Neural cell (in vitro differentiated cells): ENCODE measurements around the gene ARHGAP24. TPM values are rescaled to one million over a fixed set of nuclear protein-coding genes. Genes with fewer than 3 reads are reported as not detected.

Source experiments
- H2AFZ ChIP-seq: fragments of 200-600, 300-800 bp; sonication (generic), shearing (Covaris generic); 2 replicates; pipeline ENCODE4 v1.6.0; 2014; ENCODE audit warnings: low read depth, mild to moderate bottlenecking, antibody characterized with exemption, low read length, moderate library complexity
- H3F3A ChIP-seq: fragments of 200-600 bp; shearing (Covaris generic); 2 replicates; pipeline ENCODE4 v1.6.1; 2016; ENCODE audit warnings: mild to moderate bottlenecking, moderate library complexity, mixed read lengths, antibody characterized with exemption, low read length; ENCODE audit not compliant: insufficient read depth, poor library complexity, severe bottlenecking
- H3K27ac ChIP-seq: fragments of 200-600, 300-800 bp; sonication (generic), shearing (Covaris generic); 2 replicates; pipeline ENCODE4 v1.5.1; 2014; ENCODE audit warnings: mild to moderate bottlenecking, low read length, moderate library complexity
- H3K27me3 ChIP-seq: fragments of 300-800, 200-600 bp; sonication (generic), shearing (Covaris generic); 2 replicates; pipeline ENCODE4 v1.6.0; 2014; ENCODE audit warnings: mild to moderate bottlenecking, low read depth, low read length, moderate library complexity; ENCODE audit not compliant: insufficient read depth
- H3K36me3 ChIP-seq: fragments of 300-800, 200-600 bp; sonication (generic), shearing (Covaris generic); 2 replicates; pipeline ENCODE4 v1.5.1; 2014; ENCODE audit warnings: mild to moderate bottlenecking, antibody characterized with exemption, low read length, moderate library complexity; ENCODE audit not compliant: insufficient read depth
- H3K4me2 ChIP-seq: fragments of 300-800, 200-600 bp; sonication (generic), shearing (Covaris generic); 2 replicates; pipeline ENCODE4 v1.6.0; 2014; ENCODE audit warnings: mild to moderate bottlenecking, low read length
- H3K4me3 ChIP-seq: fragments of 300-800, 200-600 bp; sonication (generic), shearing (Covaris generic); 2 replicates; pipeline ENCODE4 v1.5.1; 2014; ENCODE audit warnings: mild to moderate bottlenecking, low read length, moderate library complexity
- H3K79me2 ChIP-seq: fragments of 200-600 bp; shearing (Covaris generic); replicated peaks from 2 replicates; pipeline ENCODE4 v1.6.0; 2014; ENCODE audit warnings: mild to moderate bottlenecking, low read length, moderate library complexity; ENCODE audit not compliant: insufficient read depth
- H3K9ac ChIP-seq: fragments of 300-800, 200-600 bp; sonication (generic), shearing (Covaris generic); 2 replicates; pipeline ENCODE4 v1.6.1; 2016; ENCODE audit warnings: mild to moderate bottlenecking, low read length, mixed read lengths
- H3K9me2 ChIP-seq: fragments of 200-600 bp; shearing (Covaris generic); 2 replicates; pipeline ENCODE4 v1.6.1; 2016; ENCODE audit warnings: mild to moderate bottlenecking, low read length, mixed read lengths; ENCODE audit not compliant: insufficient read depth
- H3K9me3 ChIP-seq: fragments of 200-600, 300-800 bp; sonication (generic), shearing (Covaris generic); 2 replicates; pipeline ENCODE4 v1.6.1; 2016; ENCODE audit warnings: mild to moderate bottlenecking, mixed run types, low read length, moderate library complexity, mixed read lengths
- H4K20me1 ChIP-seq: fragments of 200-600 bp; shearing (Covaris generic); 2 replicates; pipeline ENCODE4 v1.6.1; 2016; ENCODE audit warnings: mild to moderate bottlenecking, mixed run types; ENCODE audit not compliant: insufficient read depth
- CTCF ChIP-seq: fragments of 450-650 bp; IDR thresholded peaks from 2 replicates; pipeline ENCODE4 v1.5.1; 2014; ENCODE audit warnings: antibody characterized with exemption, mild to moderate bottlenecking, moderate library complexity; ENCODE audit not compliant: poor library complexity, severe bottlenecking
- EP300 ChIP-seq: fragments of 450-650 bp; conservative IDR thresholded peaks from 2 replicates; pipeline ENCODE4 v1.6.1; 2014; ENCODE audit warnings: antibody characterized with exemption, mild to moderate bottlenecking, moderate library complexity; ENCODE audit not compliant: poor library complexity, severe bottlenecking
- EZH2 ChIP-seq: fragments of 200-600, 300-800 bp; shearing (Covaris generic), sonication (generic); IDR thresholded peaks from 2 replicates; pipeline ENCODE4 v1.6.1; 2014; ENCODE audit warnings: antibody characterized with exemption, low read length, borderline replicate concordance, mild to moderate bottlenecking; ENCODE audit not compliant: insufficient read depth, poor library complexity, severe bottlenecking
- MXI1 ChIP-seq: fragments of 450-650 bp; conservative IDR thresholded peaks from 2 replicates; pipeline ENCODE4 v1.6.1; 2014; ENCODE audit warnings: antibody characterized with exemption, mild to moderate bottlenecking; ENCODE audit not compliant: poor library complexity, severe bottlenecking
- POLR2AphosphoS5 ChIP-seq: IDR thresholded peaks from 2 replicates; pipeline ENCODE4 v1.6.1; 2012
- RAD21 ChIP-seq: fragments of 450-650 bp; conservative IDR thresholded peaks from 2 replicates; pipeline ENCODE4 v1.6.1; 2014; ENCODE audit warnings: antibody characterized with exemption, mild to moderate bottlenecking, moderate library complexity
- REST ChIP-seq: IDR thresholded peaks from 2 replicates; pipeline ENCODE4 v1.6.1; 2012; ENCODE audit warnings: borderline replicate concordance
- SMC3 ChIP-seq: fragments of 450-650 bp; conservative IDR thresholded peaks from 2 replicates; pipeline ENCODE4 v1.6.1; 2014; ENCODE audit warnings: antibody characterized with exemption, mild to moderate bottlenecking, moderate library complexity; ENCODE audit not compliant: poor library complexity
- TAF1 ChIP-seq: IDR thresholded peaks from 2 replicates; pipeline ENCODE4 v1.6.1; 2012; ENCODE audit warnings: low read depth
- polyA plus RNA-seq: library from polyadenylated mRNA; depleted of rRNA; stranded (reverse); fragments of >200 nt; gene quantifications from 2 replicates; pipeline ENCODE4 v1.2.3, GENCODE V29; 2014

The ARHGAP24 gene
- polyA plus RNA-seq, 1 donor from 2014 or later, result 2.9 TPM

DNA sequence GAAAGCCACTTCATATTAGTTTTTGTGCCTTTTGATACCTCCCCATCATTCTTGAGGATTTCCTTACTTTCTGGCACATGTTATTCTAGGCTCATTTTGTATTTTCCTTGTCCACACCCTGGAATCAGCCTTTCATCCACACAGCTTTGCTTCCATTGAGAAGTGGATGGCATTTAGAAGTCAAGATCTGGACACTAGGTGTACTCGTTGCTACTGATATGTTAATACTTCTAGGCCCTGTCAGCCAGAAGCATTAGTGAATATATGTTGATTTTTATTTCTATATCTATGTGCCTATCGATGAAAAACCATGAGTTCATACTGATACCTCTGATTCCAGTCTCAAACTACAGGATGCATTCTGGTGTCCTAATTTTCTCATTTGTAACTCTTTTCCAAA lies 73.2 kb downstream of the ARHGAP24 start:
- no peak overlapping the region for H3K4me3 ChIP-seq
- no peak overlapping the region for H2AFZ ChIP-seq
- no peaks in the 10 kb centered on the region for H3F3A ChIP-seq
- H3K36me3 ChIP-seq, result no peaks in the 10 kb centered on the region
- no peaks in the 10 kb centered on the region for H3K79me2 ChIP-seq
- no peak overlapping the region for H3K4me2 ChIP-seq
- TF ChIP-seq RAD21, result no peak
- H3K27me3 ChIP-seq, result no peaks in the 10 kb centered on the region
- H3K27ac ChIP-seq, result no peak overlapping the region
- H4K20me1 ChIP-seq, result no peaks in the 10 kb centered on the region
- no peaks in the 10 kb centered on the region for H3K9me2 ChIP-seq
- no peak overlapping the region for H3K9ac ChIP-seq
- no peaks in the 10 kb centered on the region for H3K9me3 ChIP-seq

- Histone ChIP-seq H3K27me3 (no peaks in the 10 kb centered on the region), H3K36me3 (no peaks in the 10 kb centered on the region), H3F3A (no peaks in the 10 kb centered on the region), H2AFZ (no peak overlapping the region), H3K79me2 (no peaks in the 10 kb centered on the region), H3K9ac (no peak overlapping the region), H3K9me3 (no peaks in the 10 kb centered on the region), H4K20me1 (no peaks in the 10 kb centered on the region), H3K4me3 (no peak overlapping the region), H3K9me2 (no peaks in the 10 kb centered on the region), H3K27ac (no peak overlapping the region), H3K4me2 (no peak overlapping the region)
- TF ChIP-seq POLR2AphosphoS5 (no peak), REST (no peak), TAF1 (no peak), RAD21 (no peak), EZH2 (no peak), MXI1 (no peak), SMC3 (no peak), CTCF (no peak), EP300 (no peak)
Observed at GRCh38 chr4:85548841-85549240, 73.9 kb downstream of the ARHGAP24 start.

DNA sequence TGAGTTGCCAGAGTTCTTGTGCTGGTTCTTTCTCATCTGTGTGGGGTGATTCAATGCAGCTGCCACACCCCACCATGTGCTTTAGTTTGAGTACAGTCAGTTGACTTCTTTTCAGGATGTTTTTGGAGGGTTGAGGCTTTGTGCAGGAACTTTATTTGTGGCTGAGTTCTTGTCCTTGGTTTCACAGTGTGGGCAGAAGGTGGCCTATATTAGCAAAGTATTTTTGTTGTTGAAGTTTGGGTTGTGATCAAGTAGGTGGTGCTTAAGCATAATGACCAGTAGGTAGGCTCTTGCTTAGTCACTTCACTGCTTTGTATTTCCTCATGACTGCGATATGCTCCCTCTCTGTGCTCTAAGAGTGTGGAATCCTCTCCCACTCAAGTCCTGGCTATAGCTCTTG lies 80.3 kb downstream of the ARHGAP24 start:
- H3K36me3 ChIP-seq, result no peaks in the 10 kb centered on the region
- H4K20me1 ChIP-seq, result no peaks in the 10 kb centered on the region
- no peaks in the 10 kb centered on the region for H3K79me2 ChIP-seq
- no peak overlapping the region for H3K9ac ChIP-seq
- H3K9me2 ChIP-seq, result no peaks in the 10 kb centered on the region
- no peaks in the 10 kb centered on the region for H3F3A ChIP-seq
- no peak overlapping the region for H3K4me3 ChIP-seq
- no peak overlapping the region for H3K27ac ChIP-seq
- no peaks in the 10 kb centered on the region for H3K9me3 ChIP-seq
- no peak for TF ChIP-seq EZH2
- TF ChIP-seq REST, result no peak
- no peak for TF ChIP-seq SMC3
- no peak for TF ChIP-seq TAF1
- TF ChIP-seq CTCF, result no peak
- TF ChIP-seq POLR2AphosphoS5, result no peak
- no peak for TF ChIP-seq MXI1
- no peak for TF ChIP-seq RAD21
- TF ChIP-seq EP300, result no peak
- H3K27me3 ChIP-seq, result no peaks in the 10 kb centered on the region
- no peak overlapping the region for H2AFZ ChIP-seq
- H3K4me2 ChIP-seq, result no peak overlapping the region
